Hepatocyte (in vitro differentiated cells): ENCODE data around the gene RPUSD2.

ENCODE experiments used
- CTCF ChIP-seq: fragments of 200-600 bp; sonication (generic); IDR thresholded peaks from 2 replicates; pipeline ENCODE4 v1.5.1; 2016; ENCODE audit warnings: antibody characterized with exemption, mild to moderate bottlenecking; ENCODE audit not compliant: poor library complexity
- EZH2 ChIP-seq: fragments of 200-600 bp; sonication (generic); IDR thresholded peaks from 2 replicates; pipeline ENCODE4 v1.6.1; 2016; ENCODE audit warnings: antibody characterized with exemption, mild to moderate bottlenecking, borderline replicate concordance
- EZH2phosphoT487 ChIP-seq: fragments of 200-600 bp; sonication (generic); IDR thresholded peaks from one replicate; pipeline ENCODE4 v1.6.1; 2018; ENCODE audit warnings: antibody characterized with exemption, mild to moderate bottlenecking, low read depth, moderate library complexity; ENCODE audit not compliant: unreplicated experiment, severe bottlenecking

- TF ChIP-seq CTCF (no peak), EZH2 (no peak), EZH2phosphoT487 (no peak)
Measured at GRCh38 chr15:40536501-40536900, 32.6 kb upstream of the RPUSD2 start.
